PFSK-1 (cell line): ENCODE measurements around the gene ADAMTS9.

Source experiments
- POLR2AphosphoS5 ChIP-seq: IDR thresholded peaks from 2 replicates; pipeline ENCODE4 v1.6.1; 2012; ENCODE audit warnings: low read depth, mild to moderate bottlenecking, control low read depth, low read length, moderate library complexity
- TAF1 ChIP-seq: IDR thresholded peaks from 2 replicates; pipeline ENCODE4 v1.6.1; 2012; ENCODE audit warnings: low read length, control low read depth, borderline replicate concordance; ENCODE audit not compliant: insufficient read depth

DNA sequence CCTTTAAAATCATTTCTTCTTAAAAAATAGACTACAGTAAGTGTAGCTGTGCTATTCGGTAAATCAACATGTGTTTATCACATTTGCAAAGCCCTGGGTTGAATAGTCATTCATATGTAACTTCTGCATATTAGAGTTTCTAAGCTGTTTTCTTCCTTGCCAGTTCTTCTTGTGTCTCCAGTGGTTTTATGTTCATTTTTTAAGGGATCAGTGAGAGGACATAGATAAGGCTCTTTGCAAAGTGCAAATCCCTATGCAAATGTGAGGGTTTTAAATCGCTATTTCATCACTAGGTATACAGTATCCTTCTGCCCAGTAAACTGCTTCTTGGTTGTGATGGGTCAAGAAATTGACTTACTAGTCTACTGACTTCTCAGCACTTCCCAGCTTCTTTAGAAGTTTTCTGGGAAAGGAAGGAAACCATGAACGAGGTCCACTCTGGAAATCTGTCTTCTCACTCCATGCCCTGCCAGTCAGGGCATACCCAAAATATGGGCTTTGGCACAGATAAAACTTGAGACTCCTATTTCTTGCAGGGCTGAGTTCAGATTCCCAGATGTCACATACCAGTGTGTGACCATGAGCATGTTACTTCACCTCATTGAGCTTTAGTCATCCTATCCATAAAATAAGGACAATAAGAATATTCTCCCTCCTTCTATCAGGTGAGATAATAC, 38.8 kb upstream of the ADAMTS9 start:
- TF ChIP-seq TAF1 (no peak), POLR2AphosphoS5 (no peak)
